Embryonic facial prominence (tissue), 1 donor: ENCODE results near the gene UBC.
"Not testable (repeated sequence)": the region's sequence is repeated elsewhere in the genome, so short reads cannot be mapped to it uniquely, and the experiment has no call there.

Source experiments
- DNase-seq: peaks from one replicate; pipeline ENCODE4 v3.0.0-alpha.2; 2016; ENCODE audit errors: extremely low spot score

UBC gene

GRCh38 chr12:124884587-124885438 is 29.6 kb downstream of the UBC start:
- no peak for DNase-seq

DNA sequence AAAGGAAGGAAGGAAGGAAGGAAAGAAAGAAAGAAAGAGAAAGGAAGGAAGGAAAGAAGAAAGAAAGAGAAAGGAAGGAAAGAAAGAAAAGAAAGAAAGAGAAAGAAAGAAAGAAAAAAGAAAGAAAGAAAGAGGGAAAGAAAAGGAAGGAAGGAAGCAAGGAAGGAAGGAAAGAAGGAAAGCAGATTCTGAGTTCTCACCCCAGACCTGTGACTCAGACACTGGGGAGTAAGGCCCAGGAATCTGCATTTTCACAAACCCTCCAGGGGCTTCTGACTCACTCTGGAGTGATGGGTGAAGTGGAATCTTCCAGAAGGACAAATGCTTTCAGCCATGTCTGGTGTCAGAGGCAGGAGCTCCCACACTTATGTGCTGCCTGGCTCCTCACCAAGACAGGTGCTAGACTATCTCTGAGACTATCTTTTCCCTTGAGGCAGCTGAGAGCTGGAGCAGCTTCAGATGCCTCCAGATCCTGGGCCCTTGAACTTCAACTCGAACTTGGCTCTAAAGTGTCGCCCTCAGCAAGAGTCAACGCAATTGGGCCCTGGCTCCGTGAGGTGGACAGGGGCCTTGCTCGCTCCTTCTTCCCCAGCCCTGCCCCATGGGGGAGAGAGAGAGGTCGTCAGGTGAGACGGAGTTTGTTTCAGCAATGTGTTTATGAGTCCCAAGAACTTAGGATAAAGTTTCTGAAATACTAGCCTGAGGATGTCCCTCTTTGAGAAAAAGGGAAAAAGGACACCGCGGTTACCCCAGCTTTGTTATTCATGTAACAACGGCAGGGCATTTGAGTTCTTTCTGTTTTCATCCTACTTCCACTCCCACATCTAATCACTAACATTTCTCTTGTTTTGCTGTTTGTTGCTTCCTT is 31.0 kb downstream of the UBC start:
- DNase-seq, result no peak

DNA sequence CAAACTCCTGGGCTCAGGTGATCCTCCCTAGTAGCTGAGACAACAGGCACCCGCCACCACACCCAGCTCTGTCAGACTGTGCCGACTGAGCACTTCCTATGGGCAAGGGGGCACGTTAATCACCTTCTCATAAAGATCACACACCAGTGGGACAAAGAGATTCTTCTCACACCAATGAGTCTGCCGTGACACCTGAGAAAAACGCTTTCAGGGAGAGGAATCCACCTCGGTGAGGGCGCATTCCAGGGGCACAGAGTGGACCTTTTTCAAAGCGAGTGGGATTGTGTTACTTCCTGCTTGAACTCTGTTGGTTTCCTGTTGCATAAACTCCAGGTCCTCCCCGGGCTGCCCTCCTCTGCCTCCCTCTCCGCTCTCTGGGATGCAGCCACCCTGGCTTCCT is 33.3 kb downstream of the UBC start:
- no peak for DNase-seq

- not testable (repeated sequence) for DNase-seq
Measured at GRCh38 chr12:124880335-124880734, 34.1 kb downstream of the UBC start.

DNA sequence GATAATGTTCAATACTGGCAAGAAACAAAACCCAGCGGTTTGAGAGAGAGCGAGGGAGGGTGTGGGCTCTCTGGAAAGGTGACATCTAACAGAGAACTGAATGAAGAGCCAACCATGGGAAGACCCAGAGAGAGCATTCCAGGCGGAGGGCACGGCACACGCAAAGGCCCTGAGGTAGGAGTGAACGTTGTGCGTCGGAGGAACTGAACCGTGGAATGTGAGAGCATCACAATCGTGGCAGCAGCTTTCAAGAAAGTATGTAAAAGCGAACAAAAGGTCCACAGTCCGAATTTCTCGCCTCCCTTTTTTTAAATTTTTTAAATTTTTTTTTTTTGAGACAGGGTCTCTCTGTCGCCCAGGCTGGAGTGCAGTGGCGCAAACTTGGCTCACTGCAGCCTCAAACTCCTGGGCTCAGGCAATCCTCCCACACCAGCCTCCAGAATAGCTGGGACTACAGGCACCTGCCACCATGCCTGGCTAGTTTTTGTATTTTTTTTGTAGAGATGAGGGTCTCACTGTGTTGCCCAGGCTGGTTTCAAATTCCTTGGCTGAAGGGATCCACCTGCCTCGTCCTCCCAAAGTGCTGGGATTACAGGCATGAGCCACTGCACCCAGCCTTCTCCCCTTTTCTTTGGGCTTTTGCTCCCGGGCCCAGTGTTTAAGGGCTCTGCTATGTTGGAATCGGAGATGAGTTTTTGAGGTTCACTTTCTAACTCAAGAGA is 35.5 kb downstream of the UBC start:
- DNase-seq, result no peak

DNA sequence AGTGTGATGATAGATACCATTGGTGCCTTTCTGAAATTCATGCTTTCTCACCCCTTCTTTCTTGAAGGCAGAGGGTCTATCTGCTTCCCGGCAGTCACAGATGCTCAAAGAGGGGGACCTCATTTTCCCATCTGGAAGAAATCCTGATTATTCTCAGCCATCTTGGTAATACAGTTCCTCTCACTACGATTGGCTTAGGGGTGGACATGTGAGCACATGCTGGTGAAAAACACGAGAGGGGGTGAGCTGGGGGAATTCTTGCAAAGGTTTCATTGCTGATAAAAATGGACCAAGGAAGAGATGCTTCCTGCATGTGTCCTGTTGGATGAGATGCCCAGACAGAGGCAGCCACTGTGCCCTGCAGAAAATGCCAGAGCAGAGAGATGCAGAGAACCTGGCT is 37.0 kb downstream of the UBC start:
- no peak for DNase-seq

GRCh38 chr12:124876171-124876570 is 38.3 kb downstream of the UBC start:
- DNase-seq, result no peak

DNA sequence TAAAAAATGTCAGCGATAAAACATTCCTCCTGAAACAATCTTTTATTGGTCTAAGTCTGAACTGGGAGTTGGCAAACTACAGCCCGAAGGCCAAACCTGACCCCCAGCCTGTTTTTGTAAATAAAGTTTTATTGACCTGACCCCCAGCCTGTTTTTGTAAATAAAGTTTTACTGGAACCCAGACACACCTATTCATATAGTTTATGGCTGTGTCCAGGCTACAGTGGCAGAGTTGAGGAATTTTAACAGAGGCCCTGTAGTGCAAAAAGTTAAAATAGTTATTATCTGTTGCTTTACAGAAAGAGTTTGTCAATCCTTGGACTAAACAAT is 38.7 kb downstream of the UBC start:
- DNase-seq, result no peak

DNA sequence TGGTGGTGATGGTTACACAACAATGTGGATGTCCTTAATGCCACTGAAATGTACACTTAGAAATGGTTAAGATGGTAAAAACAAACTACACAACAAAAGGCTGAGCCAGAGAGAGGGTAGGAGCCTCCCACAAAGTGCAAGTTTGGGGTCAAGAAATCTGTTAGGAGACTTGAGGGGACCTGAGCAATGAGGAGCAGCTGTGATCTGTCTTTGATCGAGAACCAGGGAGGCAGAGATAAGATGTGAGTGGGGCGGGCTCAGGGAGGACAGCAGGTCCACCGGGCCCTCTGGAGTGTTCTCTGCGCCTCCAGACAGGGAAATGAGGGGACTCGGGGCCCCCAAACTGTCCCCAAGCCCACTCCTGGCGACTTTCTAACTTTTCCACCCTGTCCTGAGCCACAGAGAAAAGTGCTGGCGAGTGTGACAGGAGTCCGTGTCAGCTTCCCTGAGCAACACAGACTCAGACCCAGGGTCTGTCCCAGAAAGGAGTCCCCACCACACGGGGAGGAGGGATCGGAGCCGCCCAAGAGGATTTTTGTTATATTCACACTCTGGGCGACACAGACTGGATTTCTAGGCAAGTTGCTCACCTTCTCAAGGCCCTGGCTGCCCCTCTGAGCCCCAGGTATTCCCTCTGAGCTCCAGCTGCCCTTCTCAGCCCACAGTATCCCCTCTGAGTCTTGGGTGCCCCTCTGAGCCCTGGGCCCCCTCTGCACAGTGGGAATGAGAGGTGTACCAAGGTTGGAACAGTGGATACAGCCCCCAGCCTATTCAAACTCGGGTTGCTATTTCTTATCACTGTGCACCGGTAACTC is 39.3 kb downstream of the UBC start:
- no peak for DNase-seq

GRCh38 chr12:124874188-124874587 is 40.3 kb downstream of the UBC start:
- DNase-seq, result no peak

DNA sequence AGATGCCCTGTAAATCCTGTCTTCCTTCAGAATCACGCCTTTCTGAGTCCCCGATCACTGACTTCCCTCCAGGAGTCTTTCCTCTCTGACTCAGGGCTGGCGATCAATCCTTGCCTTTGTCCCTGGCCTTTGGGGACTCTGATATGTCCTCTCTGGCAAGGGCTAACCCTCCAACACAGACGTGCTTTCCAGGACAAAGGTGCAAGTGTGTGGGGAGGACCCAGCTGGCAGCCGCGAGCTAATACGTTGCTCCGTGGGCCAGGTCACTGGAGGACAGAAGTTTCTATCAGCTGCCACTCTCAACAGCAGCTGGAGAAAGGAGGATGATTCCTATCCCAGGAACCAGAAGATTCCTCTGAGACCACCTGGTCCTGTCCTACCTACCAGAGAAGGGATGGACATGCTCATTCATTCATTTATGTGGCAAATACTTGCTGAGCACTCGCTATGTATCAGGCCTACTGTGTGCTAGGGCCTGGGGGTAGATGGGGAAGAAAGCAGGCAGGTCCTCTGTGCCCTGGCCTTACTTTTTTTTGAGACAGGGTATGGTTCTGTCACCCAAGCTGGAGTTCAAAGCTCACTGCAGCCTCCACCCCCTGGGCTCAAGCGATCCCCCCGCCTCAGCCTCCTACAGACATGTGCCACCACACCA is 42.3 kb downstream of the UBC start:
- no peak for DNase-seq

- no peak for DNase-seq
Measured at GRCh38 chr12:124871297-124871696, 43.2 kb downstream of the UBC start.

DNA sequence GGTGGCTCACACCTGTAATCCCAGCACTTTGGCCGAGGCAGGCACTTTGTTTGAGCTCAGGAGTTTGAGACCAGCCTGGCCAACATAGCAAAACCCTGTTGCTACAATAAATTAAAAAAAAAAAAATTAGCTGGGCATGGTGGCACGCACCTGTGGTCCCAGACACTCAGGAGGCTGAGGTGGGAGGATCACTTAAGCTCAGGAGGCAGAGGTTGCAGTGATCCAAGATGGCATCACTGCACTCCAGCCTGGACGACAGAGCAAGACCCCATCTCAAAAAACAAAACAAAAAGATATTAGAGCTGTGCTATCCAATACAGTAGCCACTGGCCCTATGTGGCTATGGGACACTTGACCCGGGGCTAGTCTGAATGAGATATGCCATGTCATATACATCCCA is 43.9 kb downstream of the UBC start:
- DNase-seq, result no peak

DNA sequence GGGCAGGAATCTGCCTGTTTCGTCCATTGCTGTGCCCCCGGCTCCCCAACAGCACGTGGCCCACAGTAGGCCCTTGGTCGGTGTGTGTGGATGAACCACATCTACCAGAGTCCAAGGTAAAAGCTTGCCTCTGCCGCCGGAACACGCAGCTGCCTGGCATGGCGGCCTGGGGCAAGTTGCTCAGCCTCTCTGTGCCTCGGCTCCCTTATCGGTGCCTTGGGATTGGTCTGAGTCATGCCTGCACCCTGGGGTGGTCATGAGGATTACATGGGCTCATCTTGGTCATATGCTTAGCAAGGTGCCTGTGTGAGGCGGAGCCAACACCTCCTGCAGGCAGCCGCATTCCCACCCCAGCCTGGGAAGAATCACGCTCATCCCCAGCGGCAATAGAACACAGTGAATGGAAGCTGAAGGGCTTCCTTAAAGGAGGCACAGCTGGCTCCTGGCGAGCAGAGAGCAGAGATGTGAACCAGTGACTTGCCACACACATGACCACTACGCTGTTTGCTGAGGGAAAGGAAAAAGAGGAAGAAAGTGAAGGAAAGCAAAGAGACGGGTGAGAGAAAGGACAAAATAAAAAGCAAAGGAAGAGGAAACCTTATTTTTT is 45.3 kb downstream of the UBC start:
- no peak for DNase-seq

GRCh38 chr12:124868252-124869058 is 46.0 kb downstream of the UBC start:
- DNase-seq, result no peak

- no peak for DNase-seq
Measured at GRCh38 chr12:124867401-124867930, 47.0 kb downstream of the UBC start.

DNA sequence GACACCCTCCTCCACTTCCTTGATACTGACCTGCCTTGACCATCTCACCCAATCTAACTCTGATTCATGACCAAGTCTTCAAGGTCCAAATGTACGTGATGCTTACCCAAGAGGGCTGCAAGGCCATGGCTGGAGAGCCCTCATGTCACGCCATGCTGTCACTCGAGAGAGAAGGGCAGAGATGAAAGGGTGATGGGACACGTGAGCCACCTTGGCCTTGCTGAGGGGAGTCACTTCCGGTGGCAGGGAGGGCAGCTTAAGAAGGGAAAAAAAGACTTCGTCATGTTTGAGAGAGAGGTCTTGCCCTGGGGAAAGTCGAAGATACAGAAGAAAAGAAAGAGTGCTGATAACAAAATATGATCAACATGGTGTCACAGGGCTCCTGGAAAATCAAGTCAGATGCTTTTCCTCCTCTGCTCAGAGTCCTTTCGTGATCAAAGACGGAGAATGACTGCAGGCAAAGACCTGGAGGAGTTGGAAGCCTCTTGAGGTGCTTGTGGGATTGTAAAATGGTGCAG is 47.5 kb downstream of the UBC start:
- no peak for DNase-seq

DNA sequence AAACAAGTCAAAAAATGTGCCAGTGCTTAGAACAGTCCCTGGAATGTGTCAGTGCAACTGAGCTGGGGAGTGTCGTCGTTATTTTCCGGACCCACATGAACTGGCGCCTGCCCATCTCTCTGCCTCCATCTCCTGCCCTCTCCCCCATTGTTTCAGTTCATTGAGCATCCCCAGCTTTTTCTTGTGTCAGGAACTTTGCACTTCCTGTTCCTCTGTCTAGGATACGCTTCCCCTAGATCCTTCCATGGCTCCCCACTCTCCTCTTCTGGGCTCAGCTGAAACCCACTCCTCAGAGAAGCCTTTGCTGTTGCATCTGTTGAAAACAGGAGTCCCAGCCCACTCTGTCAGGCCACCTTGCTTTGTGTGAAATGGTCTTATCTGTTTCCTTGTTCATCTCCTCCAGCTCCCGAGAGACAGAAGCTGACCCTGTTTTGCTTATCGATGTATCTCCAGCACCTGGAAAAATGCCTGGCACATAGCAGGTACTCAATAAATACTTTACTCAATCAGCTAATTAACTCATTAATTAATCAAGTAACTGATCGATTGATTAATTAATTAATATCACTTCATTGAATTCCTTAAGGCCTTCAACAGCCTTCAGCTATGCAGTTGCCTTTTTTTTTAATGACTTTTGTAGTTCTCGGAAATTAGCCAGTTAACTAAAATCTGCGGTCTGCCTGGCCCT is 48.1 kb downstream of the UBC start:
- DNase-seq, result no peak

- DNase-seq, result no peak
Measured at GRCh38 chr12:124865728-124866127, 48.7 kb downstream of the UBC start.
